Sigmoid colon (tissue), 7 donors: ENCODE results near the gene GZF1. TPM values are rescaled to one million over a fixed set of nuclear protein-coding genes. Genes with fewer than 3 reads are reported as not detected.

ENCODE experiments used
- DNase-seq: peaks from one replicate; pipeline ENCODE4 v3.0.0-alpha.2; 2019
- H3K27ac ChIP-seq, 4 donors: fragments of 200-600 bp; sonication (generic); one replicate each; pipeline ENCODE4 v1.5.1; 2016 to 2019; ENCODE audit warnings: mild to moderate bottlenecking in 1 of 4
- H3K27me3 ChIP-seq, 3 donors: fragments of 200-600 bp; sonication (generic); one replicate each; pipeline ENCODE4 v1.5.1; 2019; ENCODE audit warnings: mild to moderate bottlenecking in 1 of 3
- H3K36me3 ChIP-seq, 4 donors: fragments of 200-600 bp; sonication (generic); one replicate each; pipeline ENCODE4 v1.5.1; 2016 to 2019
- H3K4me1 ChIP-seq, 4 donors: fragments of 200-600 bp; sonication (generic); one replicate each; pipeline ENCODE4 v1.5.1; 2017 to 2019
- H3K4me3 ChIP-seq, 4 donors: fragments of 200-600 bp; sonication (generic); one replicate each; pipeline ENCODE4 v1.5.1; 2017 to 2019; ENCODE audit warnings: mild to moderate bottlenecking in 2 of 4, moderate library complexity in 1 of 4
- H3K9me3 ChIP-seq, 4 donors: fragments of 200-600 bp in 3 of 4; sonication (generic) in 3 of 4; one replicate each; pipeline versions ENCODE4 v1.5.1 to v1.6.1; 2013 to 2019
- CTCF ChIP-seq, 4 experiments: fragments of 450-650 bp in 3 of 4; fragments of 200-600 bp in 1 of 4; IDR thresholded peaks; one replicate each; pipeline ENCODE4 v1.5.1; 2016 to 2019; ENCODE audit warnings: antibody characterized with exemption in 4 of 4, mild to moderate bottlenecking in 3 of 4, moderate library complexity in 2 of 4
- EP300 ChIP-seq, 4 donors: sonication (generic); formaldehyde crosslinking; IDR thresholded peaks; one replicate each; pipeline ENCODE4 v1.6.1; 2017; ENCODE audit warnings: antibody characterized with exemption in 4 of 4
- POLR2A ChIP-seq, 2 donors: fragments of 450-650 bp; IDR thresholded peaks; one replicate each; pipeline ENCODE4 v1.6.1; 2016; ENCODE audit warnings: antibody characterized with exemption in 2 of 2, mild to moderate bottlenecking in 2 of 2, moderate library complexity in 2 of 2
- POLR2AphosphoS5 ChIP-seq, 4 donors: sonication (generic); formaldehyde crosslinking; IDR thresholded peaks; one replicate each; pipeline ENCODE4 v1.6.1; 2017; ENCODE audit warnings: antibody characterized with exemption in 4 of 4
- WGBS, 2 donors: extraction: QIAGEN DNeasy Blood & Tissue Kit; methylation state at CpG; one replicate each; pipeline ENCODE4 v1.1.7; 2013; 5-methylcytosine and 5-hydroxymethylcytosine counted together
- intact Hi-C: fragments of 100-400 bp; cut with DNase I; formaldehyde crosslinking; loops from one replicate; pipeline ENCODE4 v1.15.1; 2023
- polyA plus RNA-seq, 3 donors: library from polyadenylated mRNA; stranded (reverse); fragments of 200-250 nt; gene quantifications; one replicate each; pipeline ENCODE4 v1.2.3, GENCODE V29; 2013
- total RNA-seq, 4 donors: library from RNA; depleted of rRNA; stranded (reverse); fragments of >200 nt; gene quantifications; one replicate each; pipeline ENCODE4 v1.1.0, GENCODE V29; 2016
- donor health status: healthy with polysubstance abuse.
- donor health status: Bipolar disorder and iron deficiency.
- donor health status: healthy.

Gene GZF1
- total and polyA plus RNA-seq, 7 donors: 2.4 to 17.5 (median 13.0) TPM

DNA sequence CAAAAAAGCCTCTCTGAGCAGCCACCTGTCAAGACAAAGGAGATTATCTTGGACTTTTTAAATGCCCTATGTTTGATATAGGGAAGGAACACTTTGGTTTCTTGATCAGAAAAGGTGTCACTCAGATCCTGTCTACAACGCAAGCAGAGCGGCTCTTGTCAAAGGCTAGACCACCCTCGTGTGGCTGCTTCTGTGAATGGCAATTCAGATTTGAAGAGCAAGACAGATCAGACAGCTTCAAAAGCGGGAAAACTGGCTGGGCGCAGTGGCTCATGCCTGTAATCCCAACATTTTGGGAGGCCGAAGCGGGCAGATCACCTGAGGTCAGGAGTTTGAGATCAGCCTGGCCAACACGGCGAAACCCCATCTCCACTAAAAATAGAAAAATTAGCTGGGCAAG is 21.5 kb upstream of the GZF1 start:
- peak; percentile 79 for DNase-seq
- 50 to 61% methylated on average over 9 of the region's 9 CpGs for WGBS, 2 donors

DNA sequence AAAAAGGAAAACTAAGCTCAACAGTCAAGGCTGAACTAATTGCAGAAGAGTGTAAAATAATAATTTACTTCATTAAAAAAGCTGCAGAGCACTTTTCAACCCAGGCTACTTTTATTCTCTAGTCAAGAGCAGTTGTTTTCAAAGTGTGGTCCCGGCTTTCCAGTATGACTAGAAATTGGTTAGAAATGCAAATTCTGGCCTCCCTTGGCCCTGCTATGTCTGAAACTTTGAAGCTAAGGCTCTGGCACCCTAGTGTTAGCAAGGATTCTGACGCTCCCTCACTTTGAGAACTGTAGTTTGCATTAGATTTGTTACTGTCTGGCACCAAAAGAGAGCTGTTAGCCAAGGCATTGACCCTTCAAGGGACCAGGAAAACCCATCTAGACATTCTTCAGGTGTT is 20.9 kb upstream of the GZF1 start:
- intact Hi-C loops: no loop called here
- Histone ChIP-seq H3K4me1 (no peaks in the 10 kb centered on the region), H3K36me3 (no peaks in the 10 kb centered on the region), H3K4me3 (no peak overlapping the region), H3K27me3 (peaks cover 0 to 6% (median 0%) of the 10 kb centered on the region in 3 donors), H3K9me3 (no peaks in the 10 kb centered on the region), H3K27ac (no peak overlapping the region)
- no peak for DNase-seq
- WGBS, 2 donors: 77 to 80% methylated on average over 2 of the region's 2 CpGs
- TF ChIP-seq POLR2AphosphoS5 (IDR thresholded peaks at IDR 0.05) (no peak), POLR2A (IDR thresholded peaks at IDR 0.05) (no peak), CTCF (IDR thresholded peaks at IDR 0.05) (no peak), EP300 (IDR thresholded peaks at IDR 0.05) (no peak)

More for the DNA sequence above, 21.5 kb upstream of the GZF1 start:
- Histone ChIP-seq H3K27ac (no peak overlapping the region), H3K9me3 (no peaks in the 10 kb centered on the region), H3K4me1 (no peaks in the 10 kb centered on the region), H3K4me3 (no peak overlapping the region), H3K27me3 (peaks cover 0 to 6% (median 0%) of the 10 kb centered on the region in 3 donors), H3K36me3 (no peaks in the 10 kb centered on the region)
- intact Hi-C loops: no loop called here
- TF ChIP-seq CTCF (IDR thresholded peaks at IDR 0.05) (peak in 3 of 4 experiments; percentile 20 to 51 (median 23)), POLR2AphosphoS5 (IDR thresholded peaks at IDR 0.05) (no peak)

DNA sequence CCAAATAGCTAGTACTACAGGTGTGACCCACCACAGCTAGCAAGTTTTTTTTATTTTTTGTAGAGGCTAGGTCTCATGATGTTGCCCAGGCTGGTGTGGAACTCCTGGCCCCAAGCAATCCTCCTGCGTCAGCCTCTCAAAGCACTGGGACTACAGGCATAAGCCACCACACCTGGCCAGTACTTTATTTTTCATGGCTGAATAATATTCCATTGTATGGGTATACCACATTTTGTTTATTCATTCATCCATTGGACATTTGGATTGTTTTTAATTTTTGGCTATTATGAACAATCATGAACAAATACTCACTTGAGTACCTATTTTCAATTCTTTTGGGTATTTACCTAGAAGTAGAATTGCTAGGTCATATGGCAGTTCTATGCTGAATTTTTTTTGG is 18.4 kb upstream of the GZF1 start:
- Histone ChIP-seq H3K4me1 (no peaks in the 10 kb centered on the region), H3K4me3 (no peak overlapping the region), H3K36me3 (no peaks in the 10 kb centered on the region), H3K27me3 (peaks cover 0 to 6% (median 0%) of the 10 kb centered on the region in 3 donors), H3K9me3 (no peaks in the 10 kb centered on the region), H3K27ac (no peak overlapping the region)
- TF ChIP-seq CTCF (IDR thresholded peaks at IDR 0.05) (no peak), POLR2AphosphoS5 (IDR thresholded peaks at IDR 0.05) (no peak), EP300 (IDR thresholded peaks at IDR 0.05) (no peak), POLR2A (IDR thresholded peaks at IDR 0.05) (no peak)
- intact Hi-C loops: no loop called here
- WGBS, 2 donors: 97 to 98% methylated on average over 1 of the region's 1 CpG
- no peak for DNase-seq

- TF ChIP-seq CTCF (IDR thresholded peaks at IDR 0.05) (no peak), EP300 (IDR thresholded peaks at IDR 0.05) (no peak), POLR2A (IDR thresholded peaks at IDR 0.05) (no peak)
- no peak for DNase-seq
- intact Hi-C loops: no loop called here
- Histone ChIP-seq H3K36me3 (no peaks in the 10 kb centered on the region), H3K9me3 (no peaks in the 10 kb centered on the region), H3K4me3 (no peak overlapping the region), H3K4me1 (peaks cover 0 to 6% (median 4%) of the 10 kb centered on the region in 4 donors), H3K27me3 (peaks cover 0 to 6% (median 0%) of the 10 kb centered on the region in 3 donors), H3K27ac (no peak overlapping the region)
- 55 to 80% methylated on average over 5 of the region's 5 CpGs for WGBS, 2 donors
These were observed 17.6 kb upstream of the GZF1 start for GRCh38 chr20:23344336-23344735.

DNA sequence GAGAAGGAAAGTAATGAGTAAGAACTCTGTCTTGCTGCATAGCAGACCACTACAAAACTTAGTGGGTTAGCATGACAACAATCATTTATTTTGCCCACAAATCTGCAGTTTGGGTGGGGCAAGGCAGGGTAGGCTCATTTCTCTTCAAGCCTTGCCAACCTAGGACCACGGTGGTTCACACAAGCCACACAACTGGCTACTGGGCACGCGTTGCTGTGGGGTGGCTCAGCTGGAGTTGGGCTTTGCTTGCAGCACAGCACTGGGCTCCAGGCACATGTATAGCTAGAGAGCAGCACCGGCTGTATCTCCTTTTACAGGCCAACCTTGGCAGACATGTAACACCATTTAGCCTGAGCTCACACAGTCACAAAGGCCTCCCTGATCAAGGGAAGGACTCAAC is 16.0 kb upstream of the GZF1 start:
- Histone ChIP-seq H3K36me3 (no peaks in the 10 kb centered on the region), H3K4me1 (peaks cover 0 to 14% (median 8%) of the 10 kb centered on the region in 4 donors), H3K27me3 (no peaks in the 10 kb centered on the region), H3K9me3 (no peaks in the 10 kb centered on the region), H3K4me3 (no peak overlapping the region), H3K27ac (no peak overlapping the region)
- TF ChIP-seq CTCF (IDR thresholded peaks at IDR 0.05) (no peak), EP300 (IDR thresholded peaks at IDR 0.05) (no peak), POLR2A (IDR thresholded peaks at IDR 0.05) (no peak), POLR2AphosphoS5 (IDR thresholded peaks at IDR 0.05) (no peak)
- WGBS, 2 donors: 90 to 92% methylated on average over 4 of the region's 4 CpGs
- intact Hi-C loops: no loop called here
- DNase-seq: no peak
